GM13977 (cell line): ENCODE data around the gene POLR2F.

Source experiments
- DNase-seq: peaks from one replicate; pipeline ENCODE4 v3.0.0; 2012; ENCODE audit warnings: low spot score
- CTCF ChIP-seq: IDR thresholded peaks from 2 replicates; pipeline ENCODE4 v1.5.1; 2012; ENCODE audit warnings: mild to moderate bottlenecking, control low read depth; ENCODE audit not compliant: insufficient read depth; ENCODE audit errors: extremely low read depth, missing control alignments
- in situ Hi-C: fragments of 300-500 bp; cut with MboI; formaldehyde crosslinking; loops from one replicate; pipeline ENCODE4 v1.12.0; 2022; ENCODE audit warnings: low sequenced_read_pairs, low pct_unique_long_range_greater_than_20kb, mixed read lengths, inconsistent platforms; ENCODE audit not compliant: unreplicated experiment

The POLR2F gene

GRCh38 chr22:37967147-37967546 lies 13.6 kb downstream of the POLR2F start:
- TF ChIP-seq CTCF, result no peak
- DNase-seq, result no peak
- in situ Hi-C loops, result no loop called here

DNA sequence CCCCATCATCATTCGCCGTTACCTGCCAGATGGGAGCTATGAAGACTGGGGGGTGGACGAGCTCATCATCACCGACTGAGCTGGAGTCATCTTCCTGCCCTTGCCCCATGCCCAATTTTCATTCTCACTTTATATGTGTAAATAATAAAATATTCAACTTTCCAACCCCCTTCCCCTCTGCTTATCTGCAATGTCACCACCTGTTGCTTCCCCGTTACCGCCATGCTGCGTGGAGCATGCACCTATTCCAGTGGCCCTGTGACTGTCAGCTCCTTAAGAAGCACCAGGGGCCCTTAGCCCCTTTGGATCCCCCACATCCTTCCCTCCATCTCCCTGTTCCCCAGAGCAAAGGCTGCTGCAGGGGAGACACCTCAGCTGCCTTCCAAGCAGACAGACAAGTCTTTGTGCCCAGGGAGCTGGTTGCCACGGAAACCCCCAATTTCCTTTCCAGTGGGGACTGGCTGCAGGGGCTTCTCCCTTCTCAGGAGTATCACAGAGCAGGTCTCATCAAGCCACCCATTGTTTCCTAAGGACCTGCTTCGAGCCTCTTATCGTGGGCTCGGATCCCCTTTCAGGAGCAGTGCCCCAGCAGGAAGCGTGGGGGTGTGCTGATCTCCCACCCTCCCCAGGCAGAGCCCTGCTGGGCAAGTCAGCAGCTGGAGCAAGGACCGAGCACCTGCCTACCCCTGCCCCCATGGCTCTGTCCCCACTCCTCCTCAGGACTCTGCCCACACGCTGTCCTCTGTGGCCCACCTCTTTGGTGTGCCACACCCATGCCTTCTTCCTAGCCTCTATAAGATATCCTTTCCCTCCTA lies 14.3 kb downstream of the POLR2F start:
- in situ Hi-C loops, result no loop called here
- TF ChIP-seq CTCF, result no peak
- DNase-seq, result no peak

DNA sequence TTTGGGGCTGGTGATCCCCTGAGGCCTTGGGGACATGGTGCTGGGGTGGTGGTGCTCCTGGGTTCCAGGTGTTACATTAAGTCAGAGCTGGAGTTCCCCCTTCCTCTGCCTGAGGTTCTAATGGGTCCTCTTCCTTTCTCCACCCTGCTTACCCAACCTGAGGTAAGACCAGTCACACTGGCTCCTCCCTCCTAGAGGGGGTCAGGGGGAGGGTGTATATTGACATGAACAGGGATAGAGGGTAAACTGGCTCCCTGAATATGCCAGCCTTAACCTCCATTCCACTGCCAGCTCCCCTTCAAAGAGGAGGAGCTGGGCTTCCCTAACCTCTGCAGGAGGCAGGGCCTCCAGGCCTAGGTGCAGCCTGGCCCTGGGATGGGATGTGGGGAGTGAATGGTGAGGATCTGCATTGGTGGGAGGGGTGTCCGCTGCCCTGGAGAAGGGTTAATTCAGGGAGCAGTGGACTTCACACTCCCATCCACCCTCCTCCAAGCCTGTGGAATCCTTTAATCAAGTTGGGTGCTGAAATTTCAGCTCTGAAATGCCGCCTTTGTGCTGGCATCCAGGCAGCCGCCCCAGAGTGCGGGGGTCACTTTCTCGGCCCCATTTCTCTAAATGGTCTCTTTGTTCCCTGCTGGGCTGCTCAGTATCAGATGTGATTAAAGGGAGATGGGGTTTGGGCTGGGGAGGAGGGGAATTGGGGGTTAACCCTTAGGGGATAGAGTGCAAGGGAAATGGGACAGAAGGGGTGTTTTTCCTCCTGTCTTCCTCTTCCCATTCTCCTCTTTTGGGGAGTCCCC lies 15.2 kb downstream of the POLR2F start:
- DNase-seq, result no peak
- in situ Hi-C loops, result no loop called here
- TF ChIP-seq CTCF, result no peak

- TF ChIP-seq CTCF, result no peak
- no peak for DNase-seq
- in situ Hi-C loops, result no loop called here
Observed at GRCh38 chr22:37970864-37971263, 17.4 kb downstream of the POLR2F start.

GRCh38 chr22:37971475-37972434 lies 18.3 kb downstream of the POLR2F start:
- no peak for DNase-seq
- in situ Hi-C loops, result no loop called here
- TF ChIP-seq CTCF, result no peak

- DNase-seq, result no peak
- in situ Hi-C loops, result no loop called here
- no peak for TF ChIP-seq CTCF
Observed at GRCh38 chr22:37972527-37972926, 19.0 kb downstream of the POLR2F start.
